K562 (cell line): Measurements from ENCODE around the gene AKNAD1. TPM values are rescaled to one million over a fixed set of nuclear protein-coding genes. Genes with fewer than 3 reads are reported as not detected.
A peak's percentile ranks its signal among the peaks of the same experiment; 100 is the strongest.

Source experiments
- ATAC-seq: fragments of 200-7000 bp; cut with Tn5 transposase; 3 replicates; pipeline ENCODE4 v1.9.1; 2020; ENCODE audit warnings: moderate library complexity
- BruUV-seq: library from RNA; stranded (reverse); fragments of 400-500 nt; replicated peaks from 2 replicates; lab custom pipeline; 2021; lab: Mats Ljungman, UMichigan
- CTCF ChIA-PET: fragments of 300-600 bp; formaldehyde crosslinking; extraction: SDS; loops from one replicate; lab custom pipeline; 2021; ENCODE audit warnings: low intra/inter-chr PET ratio; lab: Yijun Ruan, JAX
- POLR2A ChIA-PET: fragments of 300-600, 350-650 bp; sonication (Branson Sonifier 250); formaldehyde crosslinking; extraction: SDS; loops from one replicate; lab custom pipeline; 2021; ENCODE audit warnings: antibody characterized with exemption, inconsistent platforms; lab: Yijun Ruan, JAX
- DNase-seq, 4 experiments: peaks; one replicate each; pipeline versions ENCODE4 v3.0.0 to v3.0.0-alpha.2; 2011 to 2018; ENCODE audit warnings: low spot score in 3 of 4, mixed read lengths in 3 of 4; ENCODE audit errors: extremely low read depth in 1 of 4
- FAIRE-seq: peaks from 2 replicates; lab custom pipeline; 2011; peaks lifted over from hg19 to GRCh38; lab: Jason Lieb, UNC
- H2AFZ ChIP-seq: 2 replicates; pipeline ENCODE4 v1.6.0; 2011; ENCODE audit warnings: low read depth, low read length, control low read depth, inconsistent platforms
- H3K27ac ChIP-seq: fragments of 200-600 bp; 3 replicates; pipeline ENCODE4 v1.8.0; 2011; ENCODE audit warnings: low read depth, mild to moderate bottlenecking, control low read depth, inconsistent platforms, low read length, moderate library complexity, mixed read lengths; ENCODE audit errors: extremely low read depth
- H3K27me3 ChIP-seq, 2 experiments: fragments of 300-600 bp in 1 of 2; 2 replicates in 1 of 2; 3 replicates in 1 of 2; pipeline versions ENCODE4 v1.6.0 to v1.8.0; 2011; ENCODE audit warnings: inconsistent platforms in 2 of 2, low read length in 2 of 2, mild to moderate bottlenecking in 1 of 2, mixed read lengths in 1 of 2, moderate library complexity in 1 of 2; ENCODE audit not compliant: control insufficient read depth in 2 of 2, insufficient read depth in 2 of 2
- H3K36me3 ChIP-seq: fragments of 300-600 bp; 3 replicates; pipeline ENCODE4 v1.8.0; 2011; ENCODE audit warnings: mild to moderate bottlenecking, low read length, inconsistent platforms; ENCODE audit not compliant: control insufficient read depth, insufficient read depth
- H3K4me1 ChIP-seq, 2 experiments: fragments of 200-600 bp in 1 of 2; replicated peaks in 1 of 2; 2 replicates in 1 of 2; 3 replicates in 1 of 2; pipeline versions ENCODE4 v1.5.1 to v1.8.0; 2011; ENCODE audit warnings: inconsistent platforms in 2 of 2, low read length in 2 of 2, mild to moderate bottlenecking in 1 of 2, mixed read lengths in 1 of 2, moderate library complexity in 1 of 2; ENCODE audit not compliant: control insufficient read depth in 2 of 2, insufficient read depth in 2 of 2
- H3K4me2 ChIP-seq: 2 replicates; pipeline ENCODE4 v1.6.1; 2011; ENCODE audit warnings: low read length, control low read depth, inconsistent platforms, mixed read lengths; ENCODE audit not compliant: insufficient read depth
- H3K4me3 ChIP-seq: fragments of 200-600 bp; sonication (generic), shearing (Covaris generic); 2 replicates; pipeline ENCODE4 v1.5.1; 2016; ENCODE audit warnings: control low read depth, inconsistent platforms
- H3K79me2 ChIP-seq: fragments of 200-600 bp; 3 replicates; pipeline ENCODE4 v1.8.0; 2011; ENCODE audit warnings: low read length, inconsistent platforms; ENCODE audit not compliant: control insufficient read depth, insufficient read depth
- H3K9ac ChIP-seq, 2 experiments: 2 replicates each; pipeline versions ENCODE4 v1.6.0 to v1.6.1; 2011; ENCODE audit warnings: low read depth in 2 of 2, low read length in 2 of 2, control low read depth in 1 of 2, inconsistent platforms in 1 of 2, mild to moderate bottlenecking in 1 of 2, mixed read lengths in 1 of 2; ENCODE audit not compliant: insufficient read depth in 1 of 2
- H3K9me1 ChIP-seq: one replicate; pipeline ENCODE4 v1.6.0; 2011; ENCODE audit warnings: inconsistent platforms, mild to moderate bottlenecking, low read length, moderate library complexity; ENCODE audit not compliant: control insufficient read depth, insufficient read depth
- H3K9me3 ChIP-seq: replicated peaks from 2 replicates; pipeline ENCODE4 v1.5.1; 2011; ENCODE audit warnings: low read depth, low read length, inconsistent platforms; ENCODE audit not compliant: control insufficient read depth, insufficient read depth
- H4K20me1 ChIP-seq: replicated peaks from 2 replicates; pipeline ENCODE4 v1.6.1; 2011; ENCODE audit warnings: low read length, inconsistent platforms, mixed read lengths; ENCODE audit not compliant: control insufficient read depth, insufficient read depth
- AFF1 ChIP-seq, 2 experiments: fragments of 450-650 bp; IDR thresholded peaks; 2 replicates each; pipeline ENCODE4 v1.6.1; 2018; ENCODE audit warnings: mild to moderate bottlenecking in 2 of 2, low read depth in 1 of 2; ENCODE audit not compliant: partially characterized antibody in 2 of 2
- ATF1 ChIP-seq, 2 experiments: fragments of 450-650 bp in 1 of 2; IDR thresholded peaks; 2 replicates each; pipeline ENCODE4 v1.6.1; 2016; ENCODE audit warnings: missing compliant biosample characterization in 1 of 2, missing genetic modification characterization in 1 of 2
- FOSL1 ChIP-seq: fragments of 200-800 bp; sonication (Bioruptor generic); conservative IDR thresholded peaks from 2 replicates; pipeline ENCODE4 v1.6.1; 2016; ENCODE audit warnings: missing genetic modification characterization, missing compliant biosample characterization
- RBM25 ChIP-seq: fragments of 200-400 bp; formaldehyde crosslinking; IDR thresholded peaks from 2 replicates; pipeline ENCODE4 v1.6.1; 2018; ENCODE audit warnings: low read length, low read depth, moderate library complexity; ENCODE audit not compliant: severe bottlenecking
- SMARCE1 ChIP-seq: fragments of 450-650 bp; IDR thresholded peaks from 2 replicates; pipeline ENCODE4 v1.7.1; 2016; ENCODE audit warnings: mild to moderate bottlenecking
- ZNF146 ChIP-seq: IDR thresholded peaks from one replicate; pipeline ENCODE4 v1.6.1; 2018; ENCODE audit warnings: missing compliant biosample characterization; ENCODE audit not compliant: unreplicated experiment
- WGBS: fragments of 100-300 bp; shearing (Covaris generic); methylation state at CpG from one replicate; pipeline ENCODE4 v1.1.6; 2016; ENCODE audit warnings: low coverage, mixed read lengths; ENCODE audit not compliant: insufficient coverage; ENCODE audit errors: missing lambda C conversion rate; 5-methylcytosine and 5-hydroxymethylcytosine counted together
- in situ Hi-C: fragments of 300-500 bp; cut with MboI; formaldehyde crosslinking; loops from 4 replicates; pipeline ENCODE4 v1.15.0; 2018; ENCODE audit warnings: inconsistent platforms, mixed read lengths
- intact Hi-C: fragments of 100-400 bp; cut with micrococcal nuclease; formaldehyde crosslinking; loops from 2 replicates; pipeline ENCODE4 v1.14.2; 2022
- polyA plus RNA-seq, 8 experiments: library from polyadenylated mRNA; depleted of rRNA in 4 of 8; stranded (reverse) in 5 of 8; unstranded in 3 of 8; fragments of >200 nt; fragmentation: Nextera tagmentation in 2 of 8; fragmentation: Illumina TruSeq in 1 of 8; extraction: Ambion mirVana in 2 of 8; extraction: Trizol in 1 of 8; gene quantifications; 2 replicates each; pipeline versions ENCODE4 v1.2.1 to v1.2.3, GENCODE V29; 2011 to 2014; ENCODE audit warnings: inconsistent platforms in 1 of 8, missing spikeins in 1 of 8
- total RNA-seq, 7 experiments: library from RNA; depleted of rRNA in 6 of 7; stranded (reverse); fragments of >200 nt in 6 of 7; fragmentation: Illumina TruSeq in 2 of 7; extraction: Trizol in 2 of 7; gene quantifications; 2 replicates each; pipeline versions ENCODE4 v1.2.1 to v1.2.3, GENCODE V29; 2011 to 2021; ENCODE audit warnings: low replicate concordance in 1 of 7

The AKNAD1 gene
- total and polyA plus RNA-seq, 9 of the 15 experiments (the other 6 are each of a cell fraction or from before 2014, with no cell fraction given) = 0.13 to 0.30 TPM; not detected in 7

- TF ChIP-seq AFF1 (IDR thresholded peaks at IDR 0.05; ENCODE audit: low read depth in 1 of 2, partially characterized antibody in 2 of 2) = peak in 1 of 2 experiments; percentile 59
- TF ChIP-seq, all 486 proteins: peak for 1
These were observed 64.5 kb downstream of the AKNAD1 start (continued) for GRCh38 chr1:108792420-108792819.

DNA sequence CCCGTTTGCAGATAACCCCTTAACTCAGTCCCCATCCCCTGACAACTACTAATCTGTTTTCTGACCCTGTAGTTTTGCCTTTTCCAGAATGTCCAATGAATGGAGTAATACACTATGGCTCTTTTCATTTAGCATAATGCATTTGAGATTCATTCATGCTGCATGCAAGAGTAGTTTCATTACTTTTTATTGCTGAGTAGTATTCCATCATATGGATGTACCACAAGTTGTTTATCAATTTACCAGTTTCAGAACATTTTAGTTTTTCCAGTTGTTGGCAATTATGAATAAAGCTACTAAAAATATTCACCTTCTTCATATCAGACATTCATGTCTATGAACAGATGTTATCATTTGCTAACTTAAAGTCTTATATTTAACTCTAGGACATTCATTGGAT lies 65.1 kb downstream of the AKNAD1 start:
- peaks cover 27% of the 10 kb centered on the region for H3K36me3 ChIP-seq
- intact Hi-C loops = no loop called here

More for the DNA sequence above, 65.1 kb downstream of the AKNAD1 start:
- H3K4me3 ChIP-seq = no peak overlapping the region
- no peaks in the 10 kb centered on the region for H3K4me1 ChIP-seq
- POLR2A ChIA-PET = interaction anchor here (0.7 to 0.9 kb wide), 2 partner anchors 10 to 12 kb away, joined by 3 read pairs; no protein-coding TSS in a partner anchor
- no peaks in the 10 kb centered on the region for H3K27me3 ChIP-seq
- no TSS peak for BruUV-seq
- no peak overlapping the region for H3K27ac ChIP-seq
- WGBS = 74% methylated on average over 1 of the region's 1 CpG
- in situ Hi-C loops = no loop called here
- DNase-seq = no peak
- H3K9me1 ChIP-seq = no peaks in the 10 kb centered on the region
- ATAC-seq = no peak
- no peak overlapping the region for H2AFZ ChIP-seq
- no peaks in the 10 kb centered on the region for H3K79me2 ChIP-seq
- no peak overlapping the region for H3K9ac ChIP-seq
- TF ChIP-seq SMARCE1 = no peak
- peak; percentile 60 for TF ChIP-seq ZNF146 (CRISPR knock-in tag)
- peak; percentile 55 for TF ChIP-seq RBM25
- TF ChIP-seq FOSL1 = no peak
- no peak for TF ChIP-seq ATF1 (CRISPR knock-in tag; IDR thresholded peaks at IDR 0.05)
- TF ChIP-seq ATF1 (tag; IDR thresholded peaks at IDR 0.05) = no peak
- no peak for FAIRE-seq
- no peak overlapping the region for H3K4me2 ChIP-seq
- 0 out of 2 replicates have a peak, but pooled peaks cover 6% of the 10 kb centered on the region for H3K9me3 ChIP-seq
- no peaks in the 10 kb centered on the region for H4K20me1 ChIP-seq
- CTCF ChIA-PET = no interaction called here
